ENCODE data around the gene CEP41.
A peak's percentile ranks its signal among the peaks of the same experiment; 100 is the strongest.
"Not testable (repeated sequence)": the region's sequence is repeated elsewhere in the genome, so short reads cannot be mapped to it uniquely, and the experiment has no call there.

CEP41 gene

GRCh38 chr7:130385600-130386066 lies 55.2 kb downstream of the CEP41 start:
- DNase-seq: no peak

GRCh38 chr7:130384841-130385599 lies 55.8 kb downstream of the CEP41 start:
- no peak for DNase-seq

GRCh38 chr7:130384371-130384801 lies 56.4 kb downstream of the CEP41 start:
- DNase-seq: no peak

GRCh38 chr7:130383187-130383980 lies 57.4 kb downstream of the CEP41 start:
- no peak for DNase-seq

- no peak for DNase-seq
These were observed 59.1 kb downstream of the CEP41 start for GRCh38 chr7:130381468-130382312.

- no peak for DNase-seq
These were observed 59.9 kb downstream of the CEP41 start for GRCh38 chr7:130380861-130381455.

- no peak for DNase-seq
These were observed 60.6 kb downstream of the CEP41 start, which contains the start of gene CPA1 for GRCh38 chr7:130379921-130380860. CPA1 (plus strand) TSS chr7:130380494; CDS start chr7:130380521, 27 bp downstream.

- no peak for DNase-seq
These were observed 61.3 kb downstream of the CEP41 start for GRCh38 chr7:130379532-130379920.

GRCh38 chr7:130379019-130379418 lies 61.8 kb downstream of the CEP41 start:
- DNase-seq: no peak

GRCh38 chr7:130377178-130377577 lies 63.6 kb downstream of the CEP41 start:
- no peak for DNase-seq

GRCh38 chr7:130376461-130376860 lies 64.4 kb downstream of the CEP41 start:
- not testable (repeated sequence) for DNase-seq

- no peak for DNase-seq
These were observed 66.3 kb downstream of the CEP41 start for GRCh38 chr7:130374507-130374906.

- DNase-seq: no peak
These were observed 68.2 kb downstream of the CEP41 start for GRCh38 chr7:130372402-130373165.

GRCh38 chr7:130371046-130371445 lies 69.8 kb downstream of the CEP41 start:
- no peak for DNase-seq

- DNase-seq: no peak
These were observed 70.8 kb downstream of the CEP41 start for GRCh38 chr7:130369831-130370550.

- DNase-seq: peak in 1 of 2 donors; percentile 2
These were observed 71.6 kb downstream of the CEP41 start for GRCh38 chr7:130369110-130369711.

- no peak for DNase-seq
These were observed 72.7 kb downstream of the CEP41 start for GRCh38 chr7:130367836-130368746.

GRCh38 chr7:130367088-130367755 lies 73.6 kb downstream of the CEP41 start:
- peak; percentile 41 to 58 for DNase-seq

All from CD4-positive, alpha-beta T cell treated with Interferon alpha-2 for 1 hour (primary cell).